ENCODE measurements around the gene TTLL1.

DNA sequence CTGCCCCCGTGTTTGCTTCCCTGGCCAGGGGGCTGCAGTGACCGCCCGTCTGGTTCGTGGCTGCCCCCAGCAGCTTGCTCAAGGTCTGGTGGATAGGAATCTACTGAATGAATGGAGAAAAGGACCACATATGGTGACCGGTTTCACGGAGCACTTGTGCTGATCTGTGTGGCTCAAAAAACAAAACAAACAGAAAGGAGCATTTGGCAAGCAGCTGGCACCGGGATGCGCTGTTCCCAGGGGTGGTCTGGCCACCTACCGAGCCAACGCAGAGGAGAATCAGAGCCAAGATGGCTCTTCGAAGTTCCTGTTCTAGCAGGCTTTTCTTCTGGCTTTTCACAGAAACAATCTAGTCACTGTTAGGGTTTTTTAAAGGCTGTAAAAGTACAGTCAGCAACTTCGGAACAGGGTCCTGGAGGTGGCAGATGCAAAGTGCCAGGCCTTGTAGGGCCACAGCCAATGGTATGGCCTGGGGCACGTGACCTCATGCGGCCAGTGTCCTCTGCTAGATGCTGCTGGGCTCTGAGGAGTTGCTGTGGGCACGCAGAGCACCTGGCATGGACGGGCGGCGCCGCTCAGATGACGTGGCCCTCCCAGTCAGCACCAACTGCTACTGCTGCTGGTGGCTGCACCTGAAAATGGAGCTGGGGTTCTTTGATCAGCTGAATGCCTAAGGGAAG, 47.0 kb downstream of the TTLL1 start:
- TF ChIP-seq POLR2AphosphoS5 (IDR thresholded peaks at IDR 0.05; ENCODE audit: low read depth, low read length): no peak
- TF ChIP-seq, protein P1, sequence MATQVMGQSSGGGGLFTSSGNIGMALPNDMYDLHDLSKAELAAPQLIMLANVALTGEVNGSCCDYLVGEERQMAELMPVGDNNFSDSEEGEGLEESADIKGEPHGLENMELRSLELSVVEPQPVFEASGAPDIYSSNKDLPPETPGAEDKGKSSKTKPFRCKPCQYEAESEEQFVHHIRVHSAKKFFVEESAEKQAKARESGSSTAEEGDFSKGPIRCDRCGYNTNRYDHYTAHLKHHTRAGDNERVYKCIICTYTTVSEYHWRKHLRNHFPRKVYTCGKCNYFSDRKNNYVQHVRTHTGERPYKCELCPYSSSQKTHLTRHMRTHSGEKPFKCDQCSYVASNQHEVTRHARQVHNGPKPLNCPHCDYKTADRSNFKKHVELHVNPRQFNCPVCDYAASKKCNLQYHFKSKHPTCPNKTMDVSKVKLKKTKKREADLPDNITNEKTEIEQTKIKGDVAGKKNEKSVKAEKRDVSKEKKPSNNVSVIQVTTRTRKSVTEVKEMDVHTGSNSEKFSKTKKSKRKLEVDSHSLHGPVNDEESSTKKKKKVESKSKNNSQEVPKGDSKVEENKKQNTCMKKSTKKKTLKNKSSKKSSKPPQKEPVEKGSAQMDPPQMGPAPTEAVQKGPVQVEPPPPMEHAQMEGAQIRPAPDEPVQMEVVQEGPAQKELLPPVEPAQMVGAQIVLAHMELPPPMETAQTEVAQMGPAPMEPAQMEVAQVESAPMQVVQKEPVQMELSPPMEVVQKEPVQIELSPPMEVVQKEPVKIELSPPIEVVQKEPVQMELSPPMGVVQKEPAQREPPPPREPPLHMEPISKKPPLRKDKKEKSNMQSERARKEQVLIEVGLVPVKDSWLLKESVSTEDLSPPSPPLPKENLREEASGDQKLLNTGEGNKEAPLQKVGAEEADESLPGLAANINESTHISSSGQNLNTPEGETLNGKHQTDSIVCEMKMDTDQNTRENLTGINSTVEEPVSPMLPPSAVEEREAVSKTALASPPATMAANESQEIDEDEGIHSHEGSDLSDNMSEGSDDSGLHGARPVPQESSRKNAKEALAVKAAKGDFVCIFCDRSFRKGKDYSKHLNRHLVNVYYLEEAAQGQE (IDR thresholded peaks at IDR 0.05; ENCODE audit: insufficient read depth in 1 of 2, low read depth in 2 of 2, low read length in 2 of 2): no peak

Measured in PFSK-1 (cell line).